HEK293 (cell line): ENCODE results near the gene LRP10.

Experiments used
- CTCF ChIA-PET: fragments of 350-600 bp; formaldehyde crosslinking; extraction: SDS; loops from one replicate; lab custom pipeline; 2021; ENCODE audit warnings: antibody characterized with exemption; lab: Yijun Ruan, JAX
- POLR2A ChIA-PET: fragments of 300-600 bp; formaldehyde crosslinking; extraction: SDS; loops from one replicate; lab custom pipeline; 2020; ENCODE audit warnings: antibody characterized with exemption, inconsistent platforms; lab: Yijun Ruan, JAX
- H3K27ac ChIP-seq: fragments of 200-500 bp; sonication (Bioruptor generic); 2 replicates; pipeline ENCODE4 v1.5.1; 2014; ENCODE audit warnings: low read depth, low read length, control low read depth, inconsistent platforms; ENCODE audit errors: extremely low read depth
- H3K36me3 ChIP-seq, 2 experiments: fragments of 200-500 bp in 1 of 2; sonication (Bioruptor generic) in 1 of 2; 1 replicate in 1 of 2; 2 replicates in 1 of 2; pipeline ENCODE4 v1.5.1; 2014 to 2017; ENCODE audit warnings: inconsistent platforms in 2 of 2, low read length in 2 of 2; ENCODE audit not compliant: control insufficient read depth in 2 of 2, insufficient read depth in 1 of 2
- H3K4me1 ChIP-seq: fragments of 200-500 bp; sonication (Bioruptor generic); 2 replicates; pipeline ENCODE4 v1.5.1; 2014; ENCODE audit warnings: mild to moderate bottlenecking, low read length, inconsistent platforms; ENCODE audit not compliant: control insufficient read depth, insufficient read depth
- H3K4me3 ChIP-seq: 2 replicates; pipeline ENCODE4 v1.5.1; 2011; ENCODE audit warnings: low read depth, mild to moderate bottlenecking, control low read depth, low read length, moderate library complexity
- H3K9me3 ChIP-seq: fragments of 200-500 bp; sonication (Bioruptor generic); 2 replicates; pipeline ENCODE4 v1.5.1; 2014; ENCODE audit warnings: low read depth, low read length, inconsistent platforms; ENCODE audit not compliant: control insufficient read depth, insufficient read depth
- ATF2 ChIP-seq: fragments of 450-650 bp; formaldehyde crosslinking; IDR thresholded peaks from 2 replicates; pipeline ENCODE4 v1.5.1; 2016; ENCODE audit warnings: missing biosample characterization, missing genetic modification characterization, low read depth
- BCL11A ChIP-seq: fragments of 450-650 bp; formaldehyde crosslinking; IDR thresholded peaks from 2 replicates; pipeline ENCODE4 v1.5.1; 2016; ENCODE audit warnings: low read depth, missing biosample characterization, missing genetic modification characterization
- BCL6B ChIP-seq: fragments of 450-650 bp; formaldehyde crosslinking; IDR thresholded peaks from 2 replicates; pipeline ENCODE4 v1.5.1; 2017; ENCODE audit warnings: missing biosample characterization, missing genetic modification characterization
- HIC1 ChIP-seq: fragments of 450-650 bp; formaldehyde crosslinking; IDR thresholded peaks from 2 replicates; pipeline ENCODE4 v1.5.1; 2016; ENCODE audit warnings: missing biosample characterization, missing genetic modification characterization
- HOXA7 ChIP-seq: sonication (generic); formaldehyde crosslinking; IDR thresholded peaks from 2 replicates; pipeline ENCODE4 v1.8.1; 2022; ENCODE audit warnings: missing genetic modification reagents, borderline replicate concordance
- KLF7 ChIP-seq: fragments of 450-650 bp; formaldehyde crosslinking; IDR thresholded peaks from 2 replicates; pipeline ENCODE4 v1.5.1; 2016; ENCODE audit warnings: missing biosample characterization, missing genetic modification characterization, borderline replicate concordance
- MYNN ChIP-seq: fragments of 450-650 bp; formaldehyde crosslinking; IDR thresholded peaks from 2 replicates; pipeline ENCODE4 v1.5.1; 2016; ENCODE audit warnings: missing biosample characterization, missing genetic modification characterization, borderline replicate concordance
- OSR2 ChIP-seq: fragments of 450-650 bp; formaldehyde crosslinking; IDR thresholded peaks from 2 replicates; pipeline ENCODE4 v1.5.1; 2016; ENCODE audit warnings: missing biosample characterization, missing genetic modification characterization
- OVOL3 ChIP-seq: fragments of 450-650 bp; formaldehyde crosslinking; IDR thresholded peaks from 2 replicates; pipeline ENCODE4 v1.5.1; 2016; ENCODE audit warnings: missing biosample characterization, missing genetic modification characterization
- TRIM28 ChIP-seq: IDR thresholded peaks from 2 replicates; pipeline ENCODE4 v1.6.1; 2011; ENCODE audit warnings: low read length, control low read depth, borderline replicate concordance
- ZBTB20 ChIP-seq: fragments of 450-650 bp; formaldehyde crosslinking; IDR thresholded peaks from 2 replicates; pipeline ENCODE4 v1.5.1; 2016; ENCODE audit warnings: missing biosample characterization, missing genetic modification characterization
- ZBTB21 ChIP-seq: fragments of 450-650 bp; formaldehyde crosslinking; IDR thresholded peaks from 2 replicates; pipeline ENCODE4 v1.5.1; 2017; ENCODE audit warnings: missing biosample characterization, missing genetic modification characterization
- ZBTB26 ChIP-seq: fragments of 450-650 bp; formaldehyde crosslinking; optimal IDR thresholded peaks from 2 replicates; pipeline ENCODE3; 2016; ENCODE audit warnings: missing biosample characterization, mild to moderate bottlenecking, missing genetic modification characterization
- ZNF133 ChIP-seq: fragments of 450-650 bp; formaldehyde crosslinking; IDR thresholded peaks from 2 replicates; pipeline ENCODE4 v1.5.1; 2016; ENCODE audit warnings: missing biosample characterization, missing genetic modification characterization
- ZNF138 ChIP-seq: fragments of 450-650 bp; formaldehyde crosslinking; IDR thresholded peaks from 2 replicates; pipeline ENCODE4 v1.5.1; 2016; ENCODE audit warnings: missing biosample characterization, missing genetic modification characterization, borderline replicate concordance
- ZNF155 ChIP-seq: fragments of 450-650 bp; formaldehyde crosslinking; IDR thresholded peaks from 2 replicates; pipeline ENCODE4 v1.5.1; 2016; ENCODE audit warnings: missing biosample characterization, missing genetic modification characterization
- ZNF16 ChIP-seq: fragments of 450-650 bp; formaldehyde crosslinking; IDR thresholded peaks from 2 replicates; pipeline ENCODE4 v1.5.1; 2016; ENCODE audit warnings: low read depth, missing biosample characterization, missing genetic modification characterization
- ZNF354C ChIP-seq: fragments of 450-650 bp; formaldehyde crosslinking; IDR thresholded peaks from 2 replicates; pipeline ENCODE4 v1.5.1; 2016; ENCODE audit warnings: missing biosample characterization, missing genetic modification characterization, low read depth, borderline replicate concordance
- ZNF473 ChIP-seq: fragments of 450-650 bp; formaldehyde crosslinking; IDR thresholded peaks from 2 replicates; pipeline ENCODE4 v1.5.1; 2017; ENCODE audit warnings: missing biosample characterization, missing genetic modification characterization
- ZNF48 ChIP-seq: fragments of 450-650 bp; formaldehyde crosslinking; IDR thresholded peaks from 2 replicates; pipeline ENCODE4 v1.5.1; 2016; ENCODE audit warnings: missing biosample characterization, missing genetic modification characterization
- ZNF518A ChIP-seq: fragments of 450-650 bp; formaldehyde crosslinking; conservative IDR thresholded peaks from 2 replicates; pipeline ENCODE4 v1.5.1; 2016; ENCODE audit warnings: low read depth, missing biosample characterization, missing genetic modification characterization
- ZNF558 ChIP-seq: fragments of 450-650 bp; formaldehyde crosslinking; IDR thresholded peaks from 2 replicates; pipeline ENCODE4 v1.5.1; 2016; ENCODE audit warnings: missing biosample characterization, missing genetic modification characterization
- ZNF571 ChIP-seq: fragments of 450-650 bp; formaldehyde crosslinking; IDR thresholded peaks from 2 replicates; pipeline ENCODE4 v1.5.0; 2017; ENCODE audit warnings: missing biosample characterization, missing genetic modification characterization
- ZNF768 ChIP-seq: fragments of 450-650 bp; formaldehyde crosslinking; IDR thresholded peaks from 2 replicates; pipeline ENCODE4 v1.5.1; 2018; ENCODE audit warnings: missing biosample characterization, mild to moderate bottlenecking, missing genetic modification characterization
- ZSCAN16 ChIP-seq: fragments of 450-650 bp; formaldehyde crosslinking; IDR thresholded peaks from 2 replicates; pipeline ENCODE4 v1.5.1; 2016; ENCODE audit warnings: missing biosample characterization, missing genetic modification characterization

LRP10 gene

GRCh38 chr14:22870811-22871223 is 723 bp upstream of the LRP10 start (continued):
- TF ChIP-seq ZNF518A = peak; percentile 11; the same call in 1 of the 2 replicates
- TF ChIP-seq TRIM28 = 0 out of 2 replicates have a peak, but pooled peaks have one; percentile 23
- TF ChIP-seq ZNF48 = no peak
- TF ChIP-seq ZNF768 (tag by site-specific recombination) = 0 out of 2 replicates have a peak, but pooled peaks have one; percentile 88

- no peaks in the 10 kb centered on the region for H3K9me3 ChIP-seq
- H3K4me1 ChIP-seq = peaks cover 9% of the 10 kb centered on the region
- H3K4me3 ChIP-seq = peak overlapping the region; percentile 74
- ChIA-PET POLR2A (interaction anchor here (0.6 to 1.8 kb wide), 6 partner anchors 14 to 106 kb away, joined by 3 to 6 read pairs (median 4); partner anchors contain the start of genes HAUS4, OXA1L and RBM23), CTCF (interaction anchor here (0.6 to 4.5 kb wide), 30 partner anchors 10 to 283 kb away, joined by 3 to 55 read pairs (median 4); partner anchors contain the start of genes AJUBA, DAD1, OXA1L and REM2)
- H3K36me3 ChIP-seq = peaks cover 0 to 34% of the 10 kb centered on the region in 2 experiments; a peak in 1 of 3 replicates
- H3K27ac ChIP-seq = peak overlapping the region; percentile 87
- TF ChIP-seq MYNN (tag by site-specific recombination) (no peak), ZSCAN16 (tag by site-specific recombination) (no peak), KLF7 (0 out of 2 replicates have a peak, but pooled peaks have one; percentile 4), ZNF768 (tag by site-specific recombination) (no peak), ZNF155 (tag by site-specific recombination) (no peak), BCL6B (tag by site-specific recombination) (no peak), ZNF16 (tag by site-specific recombination) (no peak), ZBTB20 (tag by site-specific recombination) (peak; percentile 94), ZBTB21 (tag by site-specific recombination) (no peak), ZNF473 (tag by site-specific recombination) (no peak), HIC1 (tag by site-specific recombination) (no peak), ZNF133 (tag by site-specific recombination) (no peak), ZBTB26 (tag by site-specific recombination) (peak; percentile 41), OSR2 (tag by site-specific recombination) (no peak), ZNF571 (tag by site-specific recombination) (no peak), ZNF138 (tag by site-specific recombination) (no peak), HOXA7 (no peak), OVOL3 (tag by site-specific recombination) (no peak), ATF2 (tag by site-specific recombination) (no peak), BCL11A (tag by site-specific recombination) (no peak; the same call in 1 of the 2 replicates), ZNF354C (no peak), ZNF558 (tag by site-specific recombination) (no peak)
Observed at GRCh38 chr14:22872033-22872832, 693 bp downstream of the LRP10 start.
